GM19193 (cell line): Measurements from ENCODE around the gene TDRD9.

Source experiments
- POLR2A ChIP-seq: IDR thresholded peaks from 4 replicates; pipeline ENCODE4 v1.6.1; 2011; ENCODE audit not compliant: insufficient read depth, insufficient read length; ENCODE audit errors: extremely low read depth

The TDRD9 gene

DNA sequence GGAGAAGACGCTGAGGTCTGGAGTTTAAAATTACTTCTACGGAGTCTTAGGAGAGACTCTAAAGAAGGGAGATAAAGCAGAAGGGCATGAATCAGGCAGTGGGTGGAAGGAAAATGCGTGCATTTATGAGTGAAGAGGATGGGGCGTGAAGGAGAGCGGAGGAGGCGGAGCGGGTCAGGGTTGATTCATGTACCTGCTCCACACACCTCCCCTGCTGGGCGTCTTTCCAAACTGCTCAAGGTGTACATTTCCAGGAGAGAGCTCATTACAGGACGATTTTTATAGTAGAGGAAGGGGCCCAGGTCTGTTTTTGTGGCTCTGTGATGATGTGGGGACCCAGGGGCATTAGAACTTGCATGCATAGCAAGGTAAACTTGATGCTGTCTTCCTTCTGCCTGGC lies 92.2 kb downstream of the TDRD9 start:
- TF ChIP-seq POLR2A, result no peak

DNA sequence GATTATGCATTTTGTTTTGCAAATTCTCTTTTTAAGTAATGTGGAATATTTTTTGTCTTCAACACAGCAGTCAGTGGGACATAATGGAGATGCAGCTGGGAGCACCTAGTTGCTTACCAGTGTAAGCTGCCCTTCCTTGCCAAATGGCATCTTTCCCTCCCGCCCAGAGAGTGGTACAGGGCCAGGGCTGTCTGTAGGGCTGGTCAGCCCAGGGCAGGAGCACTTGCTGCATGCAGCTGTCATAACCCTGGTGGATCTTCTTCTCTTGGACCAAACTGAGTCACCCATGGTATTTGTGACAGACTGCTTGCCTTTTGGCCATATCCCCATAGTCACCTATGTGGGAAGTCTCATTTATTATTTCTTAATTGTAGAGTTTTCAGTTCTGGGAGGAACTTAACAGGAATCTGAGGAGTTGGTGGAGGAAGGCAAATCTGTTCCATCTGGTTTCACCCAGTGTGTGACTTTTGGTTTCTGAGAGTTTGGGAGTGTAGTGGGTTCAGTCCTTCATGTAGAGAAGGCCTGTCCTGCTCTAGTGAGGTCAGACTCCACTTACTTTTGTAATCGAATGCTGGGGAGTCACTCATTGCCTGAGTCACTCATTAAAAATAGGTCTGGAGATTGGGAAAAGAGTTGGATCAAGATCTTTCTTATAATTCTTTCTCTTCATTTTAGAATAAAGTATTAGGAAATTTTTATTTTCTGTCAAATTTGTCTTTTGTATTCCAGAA lies 95.2 kb downstream of the TDRD9 start:
- TF ChIP-seq POLR2A, result no peak

DNA sequence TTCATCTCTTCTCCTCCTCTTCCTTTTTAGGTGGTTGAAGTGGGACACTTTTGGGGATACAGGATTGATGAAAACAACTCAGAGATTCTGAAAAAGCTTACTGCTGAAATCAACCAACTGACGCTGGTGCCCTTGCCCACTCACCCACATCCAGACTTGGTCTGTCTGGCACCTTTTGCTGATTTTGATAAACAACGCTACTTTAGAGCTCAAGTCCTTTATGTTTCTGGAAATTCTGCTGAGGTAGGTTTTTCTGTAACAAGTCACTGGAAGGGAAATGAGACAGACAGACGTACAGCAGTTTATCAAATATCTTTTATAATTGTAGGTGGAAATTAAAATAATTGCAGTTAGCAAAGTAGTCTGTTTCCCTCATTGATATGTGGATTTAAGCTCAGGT lies 97.3 kb downstream of the TDRD9 start:
- no peak for TF ChIP-seq POLR2A

DNA sequence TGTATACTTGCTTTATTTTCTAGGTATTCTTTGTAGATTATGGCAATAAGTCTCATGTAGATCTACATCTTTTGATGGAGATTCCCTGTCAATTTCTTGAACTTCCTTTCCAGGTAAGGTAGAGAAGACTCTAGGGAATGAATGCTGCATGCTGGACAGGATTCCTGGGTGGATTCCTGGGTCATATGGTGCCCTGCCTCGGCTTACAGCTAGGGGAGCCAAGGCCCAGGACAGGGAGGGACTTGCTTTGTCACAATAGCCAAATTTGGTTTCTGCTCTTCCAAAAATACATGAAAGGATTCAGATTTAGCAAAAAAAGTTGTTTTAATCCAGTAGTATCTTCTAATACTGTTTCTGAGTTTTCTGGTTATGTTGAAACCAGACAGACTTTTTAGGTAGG lies 97.8 kb downstream of the TDRD9 start:
- TF ChIP-seq POLR2A, result no peak

DNA sequence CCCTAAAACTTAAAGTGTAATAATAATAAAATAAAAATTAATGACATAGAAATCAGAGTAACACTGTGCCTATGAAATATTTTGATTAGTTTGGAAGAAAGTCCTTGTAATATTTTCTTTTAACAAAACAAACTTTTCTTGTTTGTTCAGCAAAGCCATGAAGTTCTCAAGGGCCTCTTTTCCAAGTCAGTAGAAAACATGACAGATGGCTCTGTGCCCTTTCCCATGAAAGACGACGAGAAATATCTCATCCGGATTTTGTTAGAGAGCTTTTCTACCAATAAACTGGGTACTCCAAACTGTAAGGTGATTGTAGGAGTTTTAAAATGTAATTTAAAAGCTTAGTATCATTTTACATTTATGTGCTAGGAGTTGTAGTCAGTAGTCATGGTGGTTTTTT lies 102.7 kb downstream of the TDRD9 start:
- TF ChIP-seq POLR2A, result no peak

DNA sequence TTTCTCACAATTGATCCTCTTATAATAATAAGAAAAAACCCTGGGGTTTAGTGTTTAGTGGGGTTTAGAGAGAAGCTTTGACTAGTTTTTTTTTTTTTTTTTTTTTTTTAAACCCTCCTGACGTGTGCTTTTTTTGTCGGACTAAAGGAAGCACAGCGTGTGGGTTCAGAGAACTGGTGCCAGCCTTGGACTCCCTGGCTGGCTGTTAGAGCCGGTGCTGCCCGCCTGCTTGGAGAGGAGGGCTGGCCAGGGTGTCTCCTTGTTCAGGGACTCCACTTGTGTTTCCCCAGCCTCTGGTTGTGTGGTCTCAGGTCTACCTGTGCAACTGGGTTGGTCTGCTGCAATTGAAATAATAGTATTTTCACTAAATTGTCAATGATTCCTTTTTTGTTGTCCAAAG lies 103.1 kb downstream of the TDRD9 start:
- no peak for TF ChIP-seq POLR2A

DNA sequence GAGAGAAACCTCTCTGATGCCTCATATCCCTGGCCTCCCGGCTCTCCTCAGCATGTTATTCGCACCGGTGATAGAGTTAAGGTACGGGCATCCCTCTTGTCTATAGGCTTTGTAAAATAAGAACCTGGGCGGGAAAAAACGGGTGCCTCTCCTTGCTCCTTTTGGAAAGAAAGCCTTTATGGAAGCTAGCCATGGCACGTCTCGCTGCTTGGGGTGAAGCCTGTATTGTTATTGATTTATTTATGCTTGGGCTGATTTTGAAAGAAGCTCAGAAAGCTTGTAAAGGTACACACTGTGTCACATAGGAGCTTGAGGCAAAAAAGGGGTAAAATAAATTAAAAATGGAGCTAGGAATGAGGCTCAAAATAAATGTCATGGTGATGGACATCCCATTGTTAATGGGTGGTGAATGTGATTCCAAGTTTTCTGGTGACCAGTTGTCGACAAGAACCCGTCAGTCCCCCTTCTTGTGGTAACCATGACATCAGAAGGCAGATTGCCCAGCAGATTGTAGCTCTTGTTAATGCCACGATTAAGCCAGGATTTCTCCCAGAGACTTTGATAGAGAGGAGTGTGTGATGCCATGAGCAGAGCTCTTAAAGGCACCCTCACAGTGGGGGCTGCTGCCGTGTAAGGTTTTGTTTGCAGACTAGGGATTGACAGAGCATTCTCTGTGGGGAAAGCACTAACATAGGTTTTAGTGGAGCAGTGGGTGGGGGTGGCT lies 106.9 kb downstream of the TDRD9 start:
- no peak for TF ChIP-seq POLR2A

DNA sequence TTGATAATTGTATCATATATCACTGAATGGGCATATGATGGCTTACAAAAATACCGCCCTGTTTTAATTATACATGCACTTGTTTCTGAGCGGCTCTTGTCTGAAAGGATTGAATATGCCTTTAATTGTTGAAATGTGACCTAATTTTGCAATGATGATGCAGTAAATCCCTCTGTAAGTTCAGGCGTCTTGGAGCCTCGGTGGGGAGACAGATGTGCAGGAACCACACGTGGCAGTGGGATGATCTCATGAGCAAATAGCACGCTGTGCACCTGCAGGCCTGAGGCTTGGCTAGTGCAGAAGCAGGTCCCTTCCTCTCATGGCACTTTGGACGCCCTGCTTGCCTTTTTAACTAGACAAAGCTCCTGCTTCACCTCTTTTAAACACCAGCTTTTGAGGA lies 108.0 kb downstream of the TDRD9 start:
- TF ChIP-seq POLR2A, result no peak

DNA sequence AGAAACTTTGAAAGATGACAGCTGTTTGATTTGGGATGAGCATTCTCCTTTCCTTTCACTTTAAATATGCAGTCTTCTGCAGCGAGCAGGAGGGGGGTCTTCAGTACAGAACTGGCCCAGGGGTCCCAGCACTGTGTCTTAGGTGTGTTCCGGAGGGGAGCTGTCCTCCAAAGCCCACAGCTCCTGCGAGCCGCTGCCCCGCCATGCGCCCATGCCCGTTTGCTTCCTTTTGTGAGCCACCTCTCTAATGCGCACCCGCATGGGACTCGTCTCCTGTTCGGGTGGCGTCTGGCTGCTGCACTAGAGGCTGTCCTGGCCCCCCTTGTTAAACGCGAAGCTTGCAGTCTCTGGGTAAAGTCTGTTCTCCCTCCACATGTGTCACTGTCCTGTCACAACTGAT lies 108.8 kb downstream of the TDRD9 start:
- TF ChIP-seq POLR2A, result no peak

DNA sequence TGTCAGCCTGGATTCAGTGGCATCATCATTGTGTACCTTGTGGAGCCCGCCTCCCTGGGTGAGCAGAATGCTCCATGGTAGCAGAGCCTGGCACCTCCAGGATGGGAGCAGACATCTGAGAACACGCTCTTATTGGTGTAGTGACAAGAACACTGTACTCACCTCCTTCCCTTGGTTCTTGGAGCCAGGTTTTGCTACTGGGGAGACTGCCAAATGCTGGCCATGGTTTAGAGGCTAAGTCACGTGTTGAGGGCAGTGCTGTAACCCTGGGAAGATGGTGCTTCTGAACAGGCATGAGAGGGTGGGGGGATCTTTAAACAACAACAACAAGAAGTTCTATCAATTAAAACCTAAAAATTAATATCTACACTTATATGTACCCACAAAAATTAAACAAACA lies 109.6 kb downstream of the TDRD9 start:
- no peak for TF ChIP-seq POLR2A

DNA sequence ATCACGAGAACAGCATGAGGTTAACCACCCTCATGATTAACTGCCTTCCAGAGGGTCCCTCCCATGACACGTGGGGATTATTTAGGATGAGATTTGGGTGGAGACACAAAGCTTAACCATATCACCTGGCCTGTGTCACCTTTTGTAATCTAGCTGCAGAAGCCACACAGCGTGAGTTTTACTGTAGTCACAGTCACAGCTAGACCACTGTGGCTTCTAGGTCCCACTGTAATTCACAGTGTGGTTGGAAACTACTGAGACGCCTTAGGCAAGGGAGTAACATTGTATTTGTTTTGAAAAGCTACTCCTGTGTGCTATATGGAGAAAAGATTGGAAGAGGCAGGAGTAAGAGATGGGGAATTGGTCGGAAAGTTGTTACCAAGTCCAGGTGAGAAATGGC lies 111.0 kb downstream of the TDRD9 start:
- TF ChIP-seq POLR2A, result no peak

DNA sequence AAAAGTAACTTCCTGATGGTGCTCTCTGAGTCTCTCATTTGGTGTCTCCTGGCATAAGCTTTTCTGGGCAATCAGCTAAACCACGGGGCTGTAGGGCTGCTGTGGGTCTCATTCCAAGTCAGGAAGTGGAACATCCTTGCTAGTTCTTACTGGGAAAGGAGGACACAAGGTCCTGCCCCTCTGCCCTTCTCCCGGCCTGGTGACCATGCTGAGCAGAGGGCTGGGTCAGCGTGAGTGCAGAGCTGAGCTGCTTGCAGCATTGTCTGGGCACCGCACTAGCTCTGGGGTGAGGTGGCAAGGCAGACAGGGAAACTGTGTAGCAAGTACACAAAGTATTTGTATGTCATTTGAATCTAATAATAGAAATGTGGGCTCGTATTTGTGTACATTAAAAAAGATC lies 112.3 kb downstream of the TDRD9 start:
- no peak for TF ChIP-seq POLR2A

DNA sequence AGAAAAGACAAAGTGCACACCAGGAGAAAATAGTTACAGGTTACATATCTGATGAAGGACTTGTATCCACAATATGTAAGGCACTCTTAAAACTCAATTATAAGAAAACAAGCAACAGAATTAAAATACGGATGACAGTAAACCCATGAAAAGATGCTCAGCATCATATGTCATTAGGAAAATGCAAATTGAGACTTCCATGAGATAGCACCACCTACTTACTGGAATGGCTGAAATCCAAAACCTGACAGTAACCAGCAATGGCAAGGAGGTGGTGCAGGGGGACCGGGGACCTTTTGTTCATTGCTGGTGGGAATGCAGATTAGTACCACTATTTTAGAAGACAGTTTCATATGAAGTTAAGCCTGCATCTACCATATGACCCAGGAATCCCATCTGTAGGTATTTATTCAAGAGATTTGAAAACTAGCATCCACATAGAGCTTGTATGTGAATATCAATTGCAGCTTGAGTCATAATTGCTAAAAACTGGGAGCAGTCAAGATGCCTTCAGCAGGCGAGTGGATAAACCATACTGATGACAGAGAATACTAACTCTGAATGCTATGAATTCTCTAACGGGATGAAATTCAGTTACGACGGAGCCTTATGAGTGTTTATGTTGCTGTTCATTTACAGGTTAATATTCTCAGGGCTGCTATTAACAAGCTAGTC lies 113.3 kb downstream of the TDRD9 start:
- no peak for TF ChIP-seq POLR2A

DNA sequence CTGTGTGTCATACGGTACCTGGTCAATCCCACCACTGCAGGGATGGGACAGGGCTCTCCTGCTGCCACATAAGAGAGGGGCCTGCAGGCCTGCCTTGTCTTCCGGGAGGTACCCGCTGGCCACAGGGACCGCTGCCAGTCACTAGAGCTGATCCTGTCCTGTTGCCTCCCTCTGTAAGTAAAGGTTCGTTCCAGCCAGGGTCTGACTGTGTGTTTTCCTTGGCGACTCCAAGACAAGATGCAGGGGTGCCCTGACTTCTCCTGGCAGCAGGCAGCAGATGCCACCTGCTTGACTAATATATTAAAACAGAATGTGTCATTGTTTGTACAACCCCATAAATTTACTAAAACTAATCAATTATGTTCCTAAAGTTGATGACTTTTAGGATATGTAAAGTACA lies 115.8 kb downstream of the TDRD9 start:
- no peak for TF ChIP-seq POLR2A

DNA sequence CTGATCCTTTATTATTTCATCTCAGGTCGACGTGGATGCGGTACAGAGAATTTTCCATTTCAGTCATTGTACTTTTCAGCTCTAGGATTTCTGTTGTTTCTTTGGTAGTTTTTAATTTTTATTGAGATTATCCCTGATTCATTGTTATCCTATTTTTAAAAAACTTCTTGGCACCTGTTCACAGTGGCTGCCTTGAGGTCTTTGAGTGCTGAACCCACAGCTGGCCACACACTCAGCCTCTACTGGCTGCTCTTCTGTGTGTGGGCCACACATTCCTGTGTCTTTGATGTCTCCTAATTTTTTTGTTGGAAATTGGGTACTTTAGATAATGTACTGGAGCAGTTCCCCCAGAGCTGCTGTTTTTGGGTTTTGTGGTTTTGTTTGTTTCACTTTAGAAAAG lies 119.5 kb downstream of the TDRD9 start:
- no peak for TF ChIP-seq POLR2A
